ENCODE data around the gene INTS13. TPM values are rescaled to one million over a fixed set of nuclear protein-coding genes. Genes with fewer than 3 reads are reported as not detected.
A peak's percentile ranks its signal among the peaks of the same experiment; 100 is the strongest.

The INTS13 gene
- total and polyA plus RNA-seq, 8 donors = 7.4 to 13.8 (median 11.2) TPM

GRCh38 chr12:26891704-26892103, 46.1 kb downstream of the INTS13 start:
- TF ChIP-seq CTCF (IDR thresholded peaks at IDR 0.05) = no peak
- FAIRE-seq (no peak), DNase-seq (no peak), ATAC-seq (no peak)
- no peaks in the 10 kb centered on the region for H3K9me3 ChIP-seq
- no peaks in the 10 kb centered on the region for H3K36me3 ChIP-seq
- H3K27me3 ChIP-seq = no peaks in the 10 kb centered on the region
- no peak overlapping the region for H3K4me3 ChIP-seq
- intact Hi-C loops (cut with DNase I) = no loop called here
- H3K4me1 ChIP-seq = no peaks in the 10 kb centered on the region
- no peak overlapping the region for H3K27ac ChIP-seq
- 54 to 59% methylated on average over 1 of the region's 1 CpG for WGBS, 2 donors

- FAIRE-seq (no peak), ATAC-seq (no peak), DNase-seq (no peak)
- H3K36me3 ChIP-seq = no peaks in the 10 kb centered on the region
- no peaks in the 10 kb centered on the region for H3K4me1 ChIP-seq
- no peaks in the 10 kb centered on the region for H3K9me3 ChIP-seq
- no peaks in the 10 kb centered on the region for H3K27me3 ChIP-seq
- no peak overlapping the region for H3K27ac ChIP-seq
- TF ChIP-seq CTCF (IDR thresholded peaks at IDR 0.05) = no peak
- no peak overlapping the region for H3K4me3 ChIP-seq
- 93 to 95% methylated on average over 5 of the region's 5 CpGs for WGBS, 2 donors
- intact Hi-C loops (cut with DNase I) = no loop called here
Observed at GRCh38 chr12:26890784-26891183, 47.0 kb downstream of the INTS13 start.

- H3K4me3 ChIP-seq = no peak overlapping the region
- 11 to 13% methylated on average over 16 of the region's 16 CpGs for WGBS, 2 donors
Observed at GRCh38 chr12:26884765-26885576, 52.8 kb downstream of the INTS13 start.

GRCh38 chr12:26880625-26881024, 57.2 kb downstream of the INTS13 start:
- FAIRE-seq = no peak

More at GRCh38 chr12:26884765-26885576, 52.8 kb downstream of the INTS13 start:
- H3K36me3 ChIP-seq = no peaks in the 10 kb centered on the region
- H3K27ac ChIP-seq = no peak overlapping the region
- intact Hi-C loops (cut with DNase I) = loop anchor here in 1 of 3 donors (5.0 kb wide), 1 partner anchor 38 kb away; no protein-coding TSS in a partner anchor
- no peaks in the 10 kb centered on the region for H3K4me1 ChIP-seq
- no peaks in the 10 kb centered on the region for H3K27me3 ChIP-seq
- TF ChIP-seq CTCF (IDR thresholded peaks at IDR 0.05) = peak; percentile 91 to 97 (median 92)
- no peaks in the 10 kb centered on the region for H3K9me3 ChIP-seq
- peak; percentile 20 for FAIRE-seq
- ATAC-seq = peak; percentile 96 to 100 (median 98)
- peak; percentile 81 to 93 (median 86) for DNase-seq

More at GRCh38 chr12:26880625-26881024, 57.2 kb downstream of the INTS13 start:
- TF ChIP-seq CTCF (IDR thresholded peaks at IDR 0.05) = no peak
- ATAC-seq (no peak), DNase-seq (no peak)
- Histone ChIP-seq H3K9me3 (no peaks in the 10 kb centered on the region), H3K36me3 (no peaks in the 10 kb centered on the region), H3K27ac (no peak overlapping the region), H3K4me1 (peaks cover 9 to 13% (median 12%) of the 10 kb centered on the region in 3 donors), H3K4me3 (no peak overlapping the region), H3K27me3 (no peaks in the 10 kb centered on the region)
- intact Hi-C loops (cut with DNase I) = no loop called here
- 89 to 93% methylated on average over 2 of the region's 2 CpGs for WGBS, 2 donors
